GM12864 (cell line): ENCODE measurements around the gene SRSF3.

ENCODE experiments used
- DNase-seq: peaks from one replicate; pipeline ENCODE4 v3.0.0-alpha.2; 2011; ENCODE audit warnings: low read depth
- H3K4me3 ChIP-seq: 2 replicates; pipeline ENCODE4 v1.5.1; 2011; ENCODE audit warnings: mild to moderate bottlenecking, low read depth, low read length, control low read depth
- CTCF ChIP-seq: IDR thresholded peaks from 2 replicates; pipeline ENCODE4 v1.5.1; 2011; ENCODE audit warnings: low read depth, mild to moderate bottlenecking, moderate library complexity, low read length, control low read depth, inconsistent platforms; ENCODE audit errors: missing control alignments

Gene SRSF3

DNA sequence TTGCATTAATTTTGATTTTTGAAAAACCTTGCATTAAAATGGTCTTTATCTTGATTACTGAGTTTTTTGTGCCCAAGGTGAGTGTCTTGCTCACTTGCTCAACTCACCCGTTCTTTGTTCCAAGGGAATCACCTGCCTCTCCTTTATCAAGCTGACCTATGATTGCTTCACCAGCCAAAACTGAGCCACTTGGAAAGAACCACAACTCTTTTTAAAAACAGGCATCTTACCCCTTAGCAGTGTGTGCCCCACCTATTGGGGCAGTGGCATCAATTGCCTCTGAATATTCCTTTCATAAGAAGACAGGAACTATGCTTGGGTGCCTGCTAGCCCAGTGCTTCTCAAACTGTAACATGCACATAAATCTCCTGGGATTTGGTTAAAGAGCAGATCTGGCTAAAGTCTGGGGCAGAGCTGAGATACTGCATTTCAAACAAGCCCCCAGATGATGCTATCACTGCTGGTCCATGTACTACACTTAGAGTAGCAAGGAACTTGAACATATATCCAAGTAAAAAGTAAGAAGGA lies 43.6 kb upstream of the SRSF3 start:
- TF ChIP-seq CTCF = no peak
- H3K4me3 ChIP-seq = no peak overlapping the region
- no peak for DNase-seq

DNA sequence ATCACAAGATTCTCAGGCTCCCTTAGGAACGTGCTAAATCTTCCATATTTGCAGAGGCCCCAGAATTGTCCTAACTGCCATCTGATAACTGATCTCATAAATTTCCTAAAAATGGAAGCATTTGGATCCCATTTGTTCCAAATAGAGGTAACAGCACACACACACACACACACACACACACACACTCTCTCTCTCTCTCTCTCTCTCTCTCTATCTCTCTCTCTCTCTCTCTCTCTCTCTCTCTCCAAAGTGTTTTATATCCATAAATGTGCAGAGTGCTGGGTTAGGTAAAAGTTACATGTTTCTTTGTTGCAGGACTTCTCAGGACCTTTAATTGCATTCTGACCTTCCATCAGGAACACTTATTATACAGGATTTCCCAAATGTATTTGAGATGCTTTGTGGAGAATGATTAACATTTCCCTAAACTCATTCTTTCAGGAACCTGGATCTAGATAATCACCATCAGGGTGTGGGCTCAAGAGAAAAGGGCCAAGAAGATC lies 38.4 kb upstream of the SRSF3 start:
- no peak for DNase-seq
- TF ChIP-seq CTCF = no peak
- no peak overlapping the region for H3K4me3 ChIP-seq

- no peak for TF ChIP-seq CTCF
- DNase-seq = no peak
- H3K4me3 ChIP-seq = no peak overlapping the region
Measured at GRCh38 chr6:36556281-36556680, 37.9 kb upstream of the SRSF3 start.

- no peak for DNase-seq
- no peak overlapping the region for H3K4me3 ChIP-seq
Measured at GRCh38 chr6:36559011-36559793, 35.0 kb upstream of the SRSF3 start.

GRCh38 chr6:36560822-36561221 lies 33.3 kb upstream of the SRSF3 start:
- DNase-seq = no peak
- H3K4me3 ChIP-seq = no peak overlapping the region
- no peak for TF ChIP-seq CTCF

More at GRCh38 chr6:36559011-36559793, 35.0 kb upstream of the SRSF3 start:
- TF ChIP-seq CTCF = no peak

- no peak overlapping the region for H3K4me3 ChIP-seq
- no peak for TF ChIP-seq CTCF
- no peak for DNase-seq
Measured at GRCh38 chr6:36563237-36563927, 30.8 kb upstream of the SRSF3 start.
